Breast epithelium (tissue), 4 donors: ENCODE measurements around the gene RABGAP1L. TPM values are rescaled to one million over a fixed set of nuclear protein-coding genes. Genes with fewer than 3 reads are reported as not detected.

Experiments
- DNase-seq, 2 donors: peaks; one replicate each; pipeline ENCODE4 v3.0.0-alpha.2; 2019; ENCODE audit warnings: low spot score in 2 of 2
- H3K27ac ChIP-seq, 2 donors: fragments of 200-600 bp; sonication (generic) in 1 of 2; one replicate each; pipeline ENCODE4 v1.5.1; 2016 to 2019; ENCODE audit warnings: mild to moderate bottlenecking in 1 of 2
- H3K27me3 ChIP-seq, 2 donors: fragments of 200-600 bp; sonication (generic) in 1 of 2; one replicate each; pipeline versions ENCODE4 v1.5.1 to v1.6.0; 2017 to 2019; ENCODE audit warnings: control low read depth in 1 of 2, mild to moderate bottlenecking in 1 of 2
- H3K36me3 ChIP-seq: fragments of 200-600 bp; one replicate; pipeline ENCODE4 v1.5.1; 2019
- H3K4me1 ChIP-seq, 2 donors: fragments of 200-600 bp; sonication (generic); one replicate each; pipeline ENCODE4 v1.5.1; 2016 to 2019; ENCODE audit warnings: control low read depth in 1 of 2
- H3K4me3 ChIP-seq, 3 donors: fragments of 200-600 bp; sonication (generic); 1 replicate in 2 of 3; 2 replicates in 1 of 3; pipeline ENCODE4 v1.5.1; 2016 to 2019; ENCODE audit warnings: mild to moderate bottlenecking in 3 of 3, moderate library complexity in 2 of 3
- H3K9me3 ChIP-seq, 2 donors: fragments of 200-600 bp; sonication (generic) in 1 of 2; one replicate each; pipeline ENCODE4 v1.5.1; 2016 to 2019; ENCODE audit warnings: control low read depth in 1 of 2
- CTCF ChIP-seq, 3 donors: fragments of 450-650 bp; IDR thresholded peaks; one replicate each; pipeline ENCODE4 v1.5.1; 2016 to 2017; ENCODE audit warnings: antibody characterized with exemption in 3 of 3, mild to moderate bottlenecking in 3 of 3, moderate library complexity in 3 of 3
- POLR2A ChIP-seq: fragments of 450-650 bp; IDR thresholded peaks from one replicate; pipeline ENCODE4 v1.6.1; 2016; ENCODE audit warnings: antibody characterized with exemption, mild to moderate bottlenecking, moderate library complexity
- POLR2AphosphoS5 ChIP-seq, 3 donors: sonication (generic); formaldehyde crosslinking; IDR thresholded peaks; one replicate each; pipeline ENCODE4 v1.6.1; 2017; ENCODE audit warnings: antibody characterized with exemption in 3 of 3
- intact Hi-C: fragments of 100-400 bp; cut with DNase I; formaldehyde crosslinking; loops from one replicate; pipeline ENCODE4 v1.15.1; 2023; ENCODE audit warnings: low total_unique reads
- total RNA-seq, 3 donors: library from RNA; depleted of rRNA; stranded (reverse); fragments of >200 nt; gene quantifications; one replicate each; pipeline ENCODE4 v1.1.0, GENCODE V29; 2016

The RABGAP1L gene
- total RNA-seq, 3 donors from 2014 or later: 41.3 to 83.7 (median 49.5) TPM

DNA sequence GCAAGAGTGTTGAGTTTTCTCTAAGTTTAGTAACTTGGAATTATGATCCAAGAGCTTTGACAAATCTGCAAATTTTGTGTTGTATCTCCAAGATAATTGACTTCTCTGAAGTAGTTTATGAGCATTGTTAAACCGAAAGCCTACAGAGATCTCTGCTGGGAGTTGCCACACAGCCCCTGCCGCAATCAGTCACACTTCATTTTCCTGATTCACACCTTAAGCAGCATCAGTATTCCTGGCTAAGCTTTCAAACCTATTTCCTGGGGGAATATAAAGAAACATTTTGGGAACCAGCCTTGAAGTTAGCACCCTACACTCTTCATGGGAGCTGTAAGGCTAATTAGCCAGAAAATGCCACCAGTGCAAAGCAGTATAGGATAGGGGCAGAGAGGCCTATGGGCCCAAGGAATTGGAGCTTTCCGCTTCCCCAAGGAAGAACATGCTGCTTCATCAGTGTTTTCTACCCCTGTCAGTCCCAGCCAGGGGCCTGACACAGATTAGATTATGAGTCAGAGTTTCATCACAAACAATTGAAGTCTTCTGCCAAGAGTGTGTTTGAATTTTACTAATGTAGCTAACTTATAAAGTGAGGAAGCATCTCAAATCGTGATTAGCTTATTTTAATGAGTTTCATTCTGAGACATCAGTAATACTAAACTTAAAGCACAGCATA, 817.3 kb downstream of the RABGAP1L start:
- no peaks in the 10 kb centered on the region for H3K36me3 ChIP-seq
- TF ChIP-seq CTCF (IDR thresholded peaks at IDR 0.05): no peak
- no peak for TF ChIP-seq POLR2A
- TF ChIP-seq POLR2AphosphoS5 (IDR thresholded peaks at IDR 0.05): no peak
- H3K4me3 ChIP-seq: no peak overlapping the region
- intact Hi-C loops: no loop called here
- DNase-seq: no peak
- peaks cover 0 to under 1% of the 10 kb centered on the region in 2 donors for H3K4me1 ChIP-seq
- H3K27ac ChIP-seq: peak overlapping the region in 1 of 2 donors; percentile 2
- H3K27me3 ChIP-seq: no peaks in the 10 kb centered on the region
- no peaks in the 10 kb centered on the region for H3K9me3 ChIP-seq

DNA sequence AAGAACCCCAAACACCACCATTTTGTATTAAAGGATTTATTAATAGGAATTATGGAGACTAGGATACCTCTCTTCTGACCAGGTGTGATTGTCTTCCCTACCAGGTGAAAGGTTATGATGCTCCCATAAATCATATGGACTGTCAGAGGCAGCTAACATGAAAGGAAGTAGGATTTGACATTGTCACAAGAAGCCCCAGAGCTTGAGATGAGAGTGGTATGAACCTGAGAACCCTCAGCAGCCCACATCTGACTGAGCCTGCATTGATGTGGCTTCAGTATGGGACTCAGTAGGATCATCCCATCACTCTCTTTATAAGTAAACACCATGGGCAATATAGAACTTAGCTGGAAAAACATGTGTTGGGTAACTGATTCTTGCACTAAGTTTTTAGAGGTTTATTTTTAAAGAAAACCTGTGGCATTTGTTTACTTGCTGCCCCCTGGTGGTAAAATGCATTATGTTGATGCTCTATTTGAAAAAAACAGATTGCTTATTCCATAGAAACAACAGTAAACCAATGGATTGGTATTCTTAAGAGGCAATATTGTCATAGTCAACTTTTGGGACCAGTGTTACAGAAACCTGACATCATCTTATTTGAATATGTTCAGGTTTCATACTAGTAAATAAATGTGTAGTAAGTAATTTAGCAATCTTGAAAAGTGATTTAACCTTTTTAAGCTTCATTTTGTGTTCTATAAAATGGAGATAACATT, 823.8 kb downstream of the RABGAP1L start:
- Histone ChIP-seq H3K36me3 (no peaks in the 10 kb centered on the region), H3K4me3 (no peak overlapping the region), H3K4me1 (no peaks in the 10 kb centered on the region), H3K27me3 (no peaks in the 10 kb centered on the region), H3K27ac (no peak overlapping the region), H3K9me3 (no peaks in the 10 kb centered on the region)
- TF ChIP-seq CTCF (IDR thresholded peaks at IDR 0.05) (peak; percentile 42 to 71 (median 63)), POLR2AphosphoS5 (IDR thresholded peaks at IDR 0.05) (no peak), POLR2A (no peak)
- intact Hi-C loops: no loop called here
- no peak for DNase-seq

- H3K4me1 ChIP-seq: peaks cover 0 to 8% of the 10 kb centered on the region in 2 donors
- no peaks in the 10 kb centered on the region for H3K27me3 ChIP-seq
- intact Hi-C loops: no loop called here
- no peaks in the 10 kb centered on the region for H3K36me3 ChIP-seq
- no peak overlapping the region for H3K4me3 ChIP-seq
- TF ChIP-seq POLR2AphosphoS5 (IDR thresholded peaks at IDR 0.05): no peak
- TF ChIP-seq POLR2A: no peak
- no peak for TF ChIP-seq CTCF (IDR thresholded peaks at IDR 0.05)
- DNase-seq: no peak
- H3K27ac ChIP-seq: no peak overlapping the region
- H3K9me3 ChIP-seq: no peaks in the 10 kb centered on the region
These were observed 825.6 kb downstream of the RABGAP1L start for GRCh38 chr1:174984952-174985351.

DNA sequence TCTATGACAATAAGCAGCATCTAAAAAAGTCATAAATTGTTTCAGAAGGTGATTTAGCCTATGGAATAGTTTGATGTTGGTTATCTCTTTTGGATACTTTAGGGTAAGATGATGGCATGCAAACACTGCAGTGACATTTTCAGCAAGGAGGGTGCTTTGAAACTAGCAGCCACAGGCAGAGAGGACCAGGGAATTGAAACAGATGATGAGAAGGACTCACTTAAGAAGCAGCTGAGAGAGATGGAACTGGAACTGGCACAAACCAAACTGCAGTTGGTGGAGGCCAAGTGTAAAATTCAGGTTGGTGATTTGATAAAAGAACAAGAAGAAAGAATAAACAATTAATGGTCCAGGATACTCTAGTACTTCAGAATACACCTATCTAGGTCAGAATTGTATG, 829.2 kb downstream of the RABGAP1L start:
- DNase-seq: no peak
- H3K4me1 ChIP-seq: peaks cover 0 to 9% of the 10 kb centered on the region in 2 donors
- H3K27ac ChIP-seq: peak overlapping the region in 1 of 2 donors; percentile 95
- TF ChIP-seq CTCF (IDR thresholded peaks at IDR 0.05) (no peak), POLR2A (no peak), POLR2AphosphoS5 (IDR thresholded peaks at IDR 0.05) (no peak)
- no peaks in the 10 kb centered on the region for H3K27me3 ChIP-seq
- intact Hi-C loops: no loop called here
- H3K9me3 ChIP-seq: no peaks in the 10 kb centered on the region
- no peak overlapping the region for H3K4me3 ChIP-seq
- no peaks in the 10 kb centered on the region for H3K36me3 ChIP-seq

DNA sequence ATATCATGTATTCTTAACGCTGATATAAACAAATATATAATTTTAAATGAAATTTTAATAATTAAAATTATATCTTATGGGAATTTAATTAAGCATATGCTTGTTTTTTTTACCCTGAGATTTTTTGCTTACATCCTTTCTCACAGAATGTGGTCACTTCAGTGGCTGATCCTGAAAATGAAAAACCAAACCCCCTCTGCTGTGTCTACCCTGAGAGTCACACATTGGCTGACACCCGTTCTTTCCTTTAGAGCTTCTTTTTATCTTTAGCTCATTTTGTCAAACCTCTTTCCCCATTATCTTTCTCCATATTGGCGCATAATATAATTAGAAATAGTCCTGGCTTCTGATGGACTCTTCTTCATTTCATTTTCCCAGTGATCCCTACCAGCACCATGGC, 829.7 kb downstream of the RABGAP1L start:
- Histone ChIP-seq H3K27me3 (no peaks in the 10 kb centered on the region), H3K9me3 (no peaks in the 10 kb centered on the region), H3K4me1 (peaks cover 0 to 9% of the 10 kb centered on the region in 2 donors), H3K4me3 (no peak overlapping the region), H3K36me3 (no peaks in the 10 kb centered on the region), H3K27ac (peak overlapping the region in 1 of 2 donors; percentile 95)
- intact Hi-C loops: no loop called here
- DNase-seq: no peak
- TF ChIP-seq POLR2AphosphoS5 (IDR thresholded peaks at IDR 0.05): no peak
- no peak for TF ChIP-seq POLR2A
- no peak for TF ChIP-seq CTCF (IDR thresholded peaks at IDR 0.05)
